HK-2 (cell line): ENCODE measurements around the gene ZNF436.

Source experiments
- DNase-seq: peaks from one replicate; pipeline ENCODE4 v3.0.0-alpha.2; 2018; ENCODE audit not compliant: unreplicated experiment

The ZNF436 gene

DNA sequence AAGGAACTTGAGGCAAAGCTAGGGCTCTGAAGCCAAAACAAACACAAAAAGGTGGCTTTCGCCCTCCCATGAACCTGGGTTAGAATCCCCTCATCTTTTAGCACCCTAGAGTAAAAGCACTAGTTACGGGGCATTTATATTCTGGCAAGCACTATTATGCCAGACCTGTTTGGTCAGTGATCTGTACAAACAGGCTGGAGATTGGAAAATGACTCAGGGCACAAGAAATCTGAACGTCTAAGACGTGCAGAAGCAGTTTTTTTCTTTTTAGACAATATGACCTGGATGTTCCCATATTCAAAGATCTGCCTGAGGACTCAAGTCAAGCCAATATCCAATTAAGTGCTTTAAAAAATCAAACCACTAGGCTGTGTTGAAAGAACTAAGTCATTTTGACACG lies 3.0 kb downstream of the ZNF436 start:
- no peak for DNase-seq

- no peak for DNase-seq
Observed at GRCh38 chr1:23366146-23366545, 3.5 kb downstream of the ZNF436 start.

DNA sequence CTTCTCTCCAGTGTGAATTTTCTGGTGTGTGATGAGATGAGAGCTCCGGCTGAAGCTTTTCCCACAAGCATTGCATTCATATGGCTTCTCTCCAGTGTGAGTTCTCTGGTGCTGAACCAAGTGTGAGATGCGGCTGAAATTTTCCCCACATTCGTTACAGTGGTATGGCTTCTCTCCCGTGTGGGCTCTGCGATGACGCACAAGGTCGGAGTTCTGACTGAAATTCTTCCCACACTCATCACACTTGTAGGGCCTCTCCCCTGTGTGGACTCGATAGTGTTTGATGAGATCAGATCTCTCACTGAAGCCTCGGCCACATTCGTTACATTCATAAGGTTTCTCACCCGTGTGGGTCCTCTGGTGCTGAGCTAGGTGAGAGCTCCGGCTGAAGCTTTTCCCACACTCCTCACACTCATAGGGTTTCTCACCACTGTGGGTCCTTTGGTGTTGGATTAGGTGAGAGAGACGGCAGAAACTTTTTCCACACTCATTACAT lies 7.4 kb downstream of the ZNF436 start:
- no peak for DNase-seq

DNA sequence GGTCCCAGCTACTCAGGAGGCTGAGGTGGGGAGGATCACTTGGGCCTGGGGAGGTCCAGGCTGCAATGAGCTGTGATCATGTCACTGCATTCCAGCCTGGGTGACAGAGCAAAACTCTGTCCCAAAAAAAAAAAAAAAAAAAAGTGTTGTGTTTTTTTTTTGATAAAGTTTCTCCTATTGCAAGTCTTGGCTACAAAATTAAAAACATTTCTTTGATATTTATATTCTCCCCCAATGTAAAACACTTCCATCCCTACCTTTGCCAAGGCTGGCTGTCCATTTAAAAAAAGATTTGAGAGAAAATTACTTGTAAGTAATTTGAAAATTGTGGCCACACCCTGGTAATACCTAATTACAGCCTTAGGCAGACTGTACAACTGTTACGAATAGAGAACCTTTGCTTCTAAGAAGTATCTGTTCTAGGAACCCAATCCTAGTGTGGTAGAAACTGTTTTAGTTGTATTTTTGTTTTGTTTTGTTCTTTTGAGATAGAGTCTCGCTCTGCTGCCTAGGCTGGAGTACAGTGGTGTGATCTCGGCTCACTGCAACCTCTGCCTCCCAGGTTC lies 11.2 kb downstream of the ZNF436 start:
- no peak for DNase-seq

DNA sequence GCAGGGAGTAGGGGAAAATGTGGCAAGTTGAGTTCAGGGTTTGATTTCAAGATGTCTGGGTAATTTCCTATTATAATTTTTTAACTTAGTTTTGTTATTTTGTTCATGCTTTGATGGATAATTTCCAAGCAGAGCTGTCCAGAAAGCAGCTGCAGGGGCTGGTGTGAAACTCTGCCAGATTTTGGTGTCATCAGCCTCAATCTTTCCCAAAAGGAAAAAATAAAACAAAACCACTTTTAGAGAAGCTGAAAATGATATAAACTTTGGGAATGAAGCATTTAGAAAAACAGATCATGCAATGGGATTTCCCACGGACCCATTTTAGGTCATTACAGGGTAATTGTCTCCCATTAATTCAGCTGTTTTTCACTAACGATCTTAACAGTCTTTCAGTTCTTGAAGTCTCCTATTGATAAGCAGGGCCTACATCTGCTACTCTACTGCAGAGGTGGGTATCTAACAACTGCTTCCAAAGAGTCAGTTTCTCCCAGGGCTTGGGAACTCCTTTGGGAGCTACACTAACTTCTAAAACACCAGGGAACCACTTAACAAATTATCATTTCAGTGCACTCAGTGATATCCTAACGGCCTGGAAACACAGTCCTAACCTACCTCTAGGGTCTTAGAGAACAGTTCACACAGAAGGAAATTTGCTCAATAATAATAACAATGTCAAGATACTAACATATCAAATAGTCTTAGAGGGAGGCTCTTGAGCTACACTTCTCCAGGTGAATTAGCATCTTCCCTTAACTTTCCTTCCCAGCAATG lies 12.3 kb downstream of the ZNF436 start:
- no peak for DNase-seq

- no peak for DNase-seq
Observed at GRCh38 chr1:23356471-23357137, 13.0 kb downstream of the ZNF436 start.

- no peak for DNase-seq
Observed at GRCh38 chr1:23354245-23354644, 15.4 kb downstream of the ZNF436 start.

GRCh38 chr1:23352096-23352695 lies 17.4 kb downstream of the ZNF436 start:
- DNase-seq, result no peak

DNA sequence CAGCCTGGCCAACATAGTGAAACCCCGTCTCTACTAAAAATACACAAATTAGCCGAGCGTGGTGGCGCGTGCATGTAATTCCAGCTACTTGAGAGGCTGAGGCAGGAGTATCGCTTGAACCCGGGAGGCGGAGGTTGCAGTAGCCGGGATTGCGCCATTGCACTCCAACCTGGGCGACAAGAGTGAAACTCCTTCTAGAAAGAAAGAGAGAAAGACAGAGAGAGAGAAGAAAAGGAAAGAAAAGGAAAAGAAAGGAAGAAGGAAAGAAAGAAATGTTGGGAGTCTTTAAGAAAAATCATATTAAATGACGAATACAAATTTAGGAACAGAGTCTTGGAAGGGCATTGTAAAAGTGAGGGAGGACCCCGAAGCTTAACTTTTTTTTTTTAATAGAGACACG lies 23.7 kb downstream of the ZNF436 start:
- no peak for DNase-seq

- DNase-seq, result peak; percentile 38
Observed at GRCh38 chr1:23344987-23345472, 24.6 kb downstream of the ZNF436 start.

- peak; percentile 100 for DNase-seq
Observed at GRCh38 chr1:23344111-23344986, 25.3 kb downstream of the ZNF436 start, which contains the start of gene HNRNPR. Gene HNRNPR (minus strand): TSS chr1:23344284. CDS start chr1:23341008, 3,276 bp downstream.

- peak; percentile 43 for DNase-seq
Observed at GRCh38 chr1:23343221-23344110, 26.2 kb downstream of the ZNF436 start.

DNA sequence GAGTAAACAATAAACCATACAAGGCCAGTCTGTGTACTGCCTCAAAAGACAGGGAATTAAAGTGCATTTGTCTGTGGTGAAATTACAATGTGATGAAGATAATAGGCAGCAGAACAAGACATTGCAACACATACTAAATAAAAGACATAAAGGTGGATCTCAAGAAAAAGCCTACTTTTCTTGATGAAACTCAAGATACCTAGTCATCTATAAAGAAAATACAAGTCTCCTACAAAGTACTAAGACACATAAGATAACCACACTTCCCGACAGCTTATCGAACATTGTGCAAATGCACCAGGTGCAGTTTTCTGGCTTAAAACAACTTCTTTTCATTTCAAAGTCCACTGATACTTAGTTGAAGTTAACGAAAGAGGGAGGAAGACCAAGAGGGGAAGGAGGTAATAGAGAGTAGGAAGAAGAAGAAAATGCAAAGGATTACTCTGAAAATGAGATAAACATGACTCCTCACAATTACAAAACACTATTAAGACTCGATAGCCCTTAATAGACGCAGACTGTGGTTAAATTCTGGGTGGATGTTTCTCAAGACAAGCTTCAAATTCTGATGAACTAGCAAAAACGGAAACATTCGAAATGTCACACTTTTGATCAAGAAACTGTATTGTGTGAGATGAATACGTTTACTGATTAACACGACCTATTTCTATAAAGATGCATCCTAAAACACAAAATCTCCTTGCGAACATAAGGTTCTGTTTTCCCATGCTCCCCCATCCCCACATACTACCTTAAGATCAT lies 27.5 kb downstream of the ZNF436 start:
- DNase-seq, result no peak

DNA sequence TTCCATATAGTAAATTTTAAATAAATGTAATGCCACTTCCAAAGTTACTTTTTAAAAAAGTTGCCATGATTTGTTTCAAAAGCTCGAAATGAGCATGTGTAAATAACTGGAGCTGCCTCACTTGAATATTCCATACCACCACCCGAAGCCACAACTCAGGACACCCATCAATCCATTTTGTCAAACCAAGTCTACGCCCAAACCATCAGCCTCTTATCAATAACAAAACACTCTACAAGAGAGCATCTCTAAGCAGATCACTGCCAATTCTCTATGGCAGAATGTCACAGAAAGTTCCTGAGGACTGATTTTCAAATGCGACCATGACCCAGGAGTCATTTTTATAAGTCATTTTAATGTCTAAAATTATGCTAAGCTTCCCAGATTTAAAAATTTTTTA lies 30.0 kb downstream of the ZNF436 start:
- DNase-seq, result no peak

DNA sequence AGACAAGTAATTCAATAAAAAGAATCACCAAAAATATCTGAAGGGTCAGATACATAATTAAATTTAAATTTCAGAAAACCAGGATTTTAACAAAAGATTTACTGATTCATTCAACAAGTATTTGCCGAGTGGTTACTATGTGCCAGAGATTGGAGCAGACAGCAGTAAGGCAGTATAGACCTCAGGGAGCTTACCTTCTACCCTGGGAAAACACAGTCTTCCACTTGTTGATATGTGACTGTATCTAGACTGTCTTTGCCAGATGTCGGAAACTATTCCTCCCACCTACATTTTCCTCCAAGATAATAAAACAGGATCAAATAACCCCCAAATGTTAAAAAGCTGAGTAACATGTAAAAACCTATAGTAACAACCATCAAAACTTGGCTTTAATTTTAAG lies 31.8 kb downstream of the ZNF436 start:
- no peak for DNase-seq

DNA sequence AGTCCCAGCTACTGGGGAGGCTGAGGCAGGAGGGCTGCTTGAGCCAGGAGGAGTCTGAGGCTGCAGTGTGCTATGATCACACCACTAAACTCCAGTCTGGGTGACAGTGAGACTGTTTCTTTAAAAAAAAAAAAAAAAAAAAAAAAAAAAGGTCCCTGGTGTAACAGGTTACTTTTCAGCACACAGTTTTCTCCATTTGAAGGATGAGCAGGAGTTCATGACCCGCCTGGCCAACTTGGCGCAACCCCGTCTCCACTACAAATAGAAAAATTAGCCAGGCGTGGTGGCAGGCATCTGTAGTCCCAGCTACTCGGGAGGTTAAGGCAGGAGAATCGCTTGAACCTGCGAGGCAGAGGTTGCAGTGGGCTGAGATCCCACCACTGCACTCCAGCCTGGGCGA lies 37.9 kb downstream of the ZNF436 start:
- DNase-seq, result no peak

- DNase-seq, result no peak
Observed at GRCh38 chr1:23330846-23331245, 38.8 kb downstream of the ZNF436 start.

GRCh38 chr1:23325393-23325792 lies 44.2 kb downstream of the ZNF436 start:
- DNase-seq, result no peak

- DNase-seq, result no peak
Observed at GRCh38 chr1:23322770-23323169, 46.9 kb downstream of the ZNF436 start.
